GM21423 (cell line): ENCODE data around the gene GNAL.
"Not testable (repeated sequence)": the region's sequence is repeated elsewhere in the genome, so short reads cannot be mapped to it uniquely, and the experiment has no call there.

Experiments
- ATAC-seq: cut with Tn5 transposase; IDR thresholded peaks from one replicate; pipeline ENCODE4 v1.9.1; 2021; ENCODE audit warnings: mild to moderate bottlenecking, moderate library complexity; ENCODE audit not compliant: unreplicated experiment

GNAL gene

GRCh38 chr18:11901826-11902438 is 212.9 kb downstream of the GNAL start:
- ATAC-seq: no peak

GRCh38 chr18:11902522-11903292 is 213.6 kb downstream of the GNAL start:
- no peak for ATAC-seq

GRCh38 chr18:11905613-11906012 is 216.5 kb downstream of the GNAL start:
- no peak for ATAC-seq

GRCh38 chr18:11906176-11906575 is 217.1 kb downstream of the GNAL start:
- no peak for ATAC-seq

- ATAC-seq: no peak
Measured at GRCh38 chr18:11906926-11907874, 218.1 kb downstream of the GNAL start.

- ATAC-seq: peak; percentile 83
Measured at GRCh38 chr18:11908182-11909060, 219.4 kb downstream of the GNAL start, which contains the start of gene MPPE1. Gene MPPE1, minus strand, starts transcription at chr18:11908317. Its CDS starts 11,053 bp downstream, at chr18:11897264.

- ATAC-seq: no peak
Measured at GRCh38 chr18:11909061-11909455, 220.0 kb downstream of the GNAL start.

- ATAC-seq: no peak
Measured at GRCh38 chr18:11909591-11910026, 220.5 kb downstream of the GNAL start.

GRCh38 chr18:11916880-11917279 is 227.8 kb downstream of the GNAL start:
- ATAC-seq: not testable (repeated sequence)

- ATAC-seq: not testable (repeated sequence)
Measured at GRCh38 chr18:11919522-11919921, 230.5 kb downstream of the GNAL start.

GRCh38 chr18:11923450-11923849 is 234.4 kb downstream of the GNAL start:
- no peak for ATAC-seq

- no peak for ATAC-seq
Measured at GRCh38 chr18:11925800-11926481, 236.9 kb downstream of the GNAL start.

- no peak for ATAC-seq
Measured at GRCh38 chr18:11927497-11927896, 238.4 kb downstream of the GNAL start.

- no peak for ATAC-seq
Measured at GRCh38 chr18:11932393-11932792, 243.3 kb downstream of the GNAL start.
